CD4-positive, alpha-beta T cell treated with Interleukin-6 at 100 ng/mL for 8 hours (primary cell): ENCODE results near the gene RXYLT1.
A peak's percentile ranks its signal among the peaks of the same experiment; 100 is the strongest.

Experiments used
- DNase-seq: peaks from one replicate; pipeline ENCODE4 v3.0.0-alpha.2; 2020; ENCODE audit warnings: mixed read lengths, low spot score

RXYLT1 gene

GRCh38 chr12:63843721-63844390 lies 64.1 kb downstream of the RXYLT1 start:
- peak; percentile 63 for DNase-seq

GRCh38 chr12:63844391-63845341 lies 65.0 kb downstream of the RXYLT1 start, which contains the start of gene SRGAP1:
TSS of gene SRGAP1 (plus strand) at chr12:63844700. CDS start at chr12:63844817, 117 bp downstream.
- no peak for DNase-seq

DNA sequence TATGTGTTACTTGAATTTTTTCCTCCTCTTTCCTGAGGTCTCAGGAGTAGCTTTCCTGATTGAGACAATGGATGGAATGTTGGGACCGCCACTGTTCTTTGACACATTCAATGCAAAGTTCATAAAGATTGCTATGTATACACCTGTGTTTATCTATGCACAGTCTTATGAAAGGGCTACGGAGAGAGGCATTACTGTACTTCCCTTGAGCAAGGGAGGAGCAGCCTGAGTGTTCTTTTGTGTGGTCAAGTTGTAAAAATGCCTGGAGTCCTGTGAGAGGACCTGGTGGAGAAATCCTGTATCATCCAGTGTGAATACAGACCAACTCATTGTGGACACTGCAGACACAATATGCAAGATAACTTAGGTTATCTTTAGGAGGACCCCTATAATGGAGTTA lies 66.0 kb downstream of the RXYLT1 start:
- DNase-seq, result no peak

DNA sequence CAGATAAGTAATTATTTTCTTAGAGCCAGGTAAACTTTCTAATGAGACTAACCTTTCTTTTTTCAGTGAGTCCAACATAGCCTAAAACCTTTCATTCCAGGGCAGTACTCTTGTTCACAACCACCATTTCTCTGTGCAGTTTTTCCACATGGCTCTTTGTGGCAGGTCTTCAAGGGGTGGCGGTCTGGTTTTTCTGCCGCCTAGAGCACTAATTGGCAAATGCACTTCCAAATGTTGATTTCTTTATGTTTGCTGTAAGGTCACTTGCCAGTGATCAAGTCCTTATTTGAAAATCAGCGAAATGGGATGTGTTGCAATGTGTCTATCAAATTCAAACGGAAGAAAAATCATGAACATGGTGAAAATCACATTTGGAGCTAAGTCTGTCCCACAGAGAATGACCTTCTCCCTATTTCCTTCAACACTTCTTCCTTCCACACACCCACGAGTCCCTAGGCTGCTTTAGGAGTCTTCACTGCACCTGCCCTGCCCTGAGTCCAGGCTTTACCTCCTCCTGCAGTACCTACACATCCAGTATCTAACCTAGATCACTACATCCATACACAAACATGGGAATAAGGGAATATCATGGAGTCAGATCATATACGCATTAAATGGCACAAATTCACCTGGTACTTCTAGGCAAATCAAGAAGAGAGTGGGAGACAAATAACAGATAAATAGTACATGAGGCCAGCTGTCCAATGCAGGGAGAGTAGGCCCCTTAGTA lies 66.7 kb downstream of the RXYLT1 start:
- no peak for DNase-seq

GRCh38 chr12:63848450-63848849 lies 68.7 kb downstream of the RXYLT1 start:
- DNase-seq, result no peak

- DNase-seq, result no peak
Measured at GRCh38 chr12:63849106-63849620, 69.5 kb downstream of the RXYLT1 start.

- DNase-seq, result no peak
Measured at GRCh38 chr12:63849641-63850040, 69.9 kb downstream of the RXYLT1 start.

DNA sequence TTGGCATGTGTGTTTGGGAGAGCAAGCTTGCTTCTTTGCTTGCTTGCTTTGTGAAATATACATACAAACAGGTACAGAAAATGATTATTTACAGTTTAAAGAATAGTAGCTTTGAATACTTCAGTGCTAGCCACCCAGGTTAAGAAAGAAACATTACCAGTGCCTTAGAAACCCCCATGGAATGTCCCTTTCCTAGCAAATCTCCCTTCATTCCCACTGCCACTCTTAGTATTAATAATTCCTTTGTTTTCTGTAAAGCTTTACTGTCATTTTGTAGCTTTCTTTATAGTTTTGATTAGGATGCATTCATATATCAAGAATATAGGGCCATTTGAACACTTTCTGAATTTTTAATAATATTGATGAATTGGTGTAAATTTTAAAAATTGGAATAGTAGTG lies 74.3 kb downstream of the RXYLT1 start:
- DNase-seq, result no peak

GRCh38 chr12:63855299-63855698 lies 75.6 kb downstream of the RXYLT1 start:
- DNase-seq, result no peak

DNA sequence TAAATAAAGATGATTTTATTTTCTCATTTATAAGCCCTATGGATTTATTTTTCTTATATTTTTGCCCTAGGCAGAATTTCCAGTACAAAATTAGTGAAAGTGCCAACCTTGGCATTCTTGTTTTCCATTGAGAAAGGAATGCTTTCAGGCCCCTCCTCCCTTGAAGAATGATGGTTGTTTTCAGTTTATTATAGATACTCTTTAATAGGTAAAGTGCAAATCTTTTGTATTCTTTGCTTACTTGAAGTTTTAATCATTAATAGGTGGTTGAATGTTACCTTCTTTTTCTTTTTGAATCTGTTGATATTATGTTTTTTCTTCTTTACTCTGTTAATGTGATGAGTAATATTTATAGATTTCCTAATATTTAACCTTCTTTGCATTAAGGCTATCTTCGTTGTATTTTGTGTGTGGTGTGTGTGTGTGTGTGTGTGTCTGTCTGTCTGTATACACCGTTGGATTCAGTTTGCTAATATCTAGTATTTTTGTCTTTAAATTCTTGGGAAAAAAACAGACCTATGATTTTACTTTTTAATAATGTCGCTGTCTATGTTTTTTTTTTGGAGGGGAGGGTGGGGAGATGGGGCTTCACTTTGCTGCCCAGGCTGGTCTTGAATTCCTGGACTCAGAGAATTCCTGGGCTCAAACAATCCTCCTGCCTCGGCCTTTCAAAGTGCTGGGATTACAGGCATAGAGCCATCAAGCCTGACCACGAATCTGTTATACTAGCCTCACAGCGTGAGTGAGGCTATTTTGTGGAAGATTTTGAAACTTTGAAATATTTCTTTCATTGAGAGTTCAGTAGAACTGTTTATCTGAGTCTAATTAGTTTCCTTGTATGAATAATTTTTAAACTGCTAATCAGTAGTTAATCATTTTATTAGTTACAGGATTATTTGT lies 78.3 kb downstream of the RXYLT1 start:
- DNase-seq, result no peak
